Measurements from ENCODE around the gene ELAC2. TPM values are rescaled to one million over a fixed set of nuclear protein-coding genes. Genes with fewer than 3 reads are reported as not detected.

Gene ELAC2
- total and polyA plus RNA-seq, 2 of the 8 experiments (the other 6 are each of a cell fraction or from before 2014, with no cell fraction given), result 91.6 to 127 TPM

DNA sequence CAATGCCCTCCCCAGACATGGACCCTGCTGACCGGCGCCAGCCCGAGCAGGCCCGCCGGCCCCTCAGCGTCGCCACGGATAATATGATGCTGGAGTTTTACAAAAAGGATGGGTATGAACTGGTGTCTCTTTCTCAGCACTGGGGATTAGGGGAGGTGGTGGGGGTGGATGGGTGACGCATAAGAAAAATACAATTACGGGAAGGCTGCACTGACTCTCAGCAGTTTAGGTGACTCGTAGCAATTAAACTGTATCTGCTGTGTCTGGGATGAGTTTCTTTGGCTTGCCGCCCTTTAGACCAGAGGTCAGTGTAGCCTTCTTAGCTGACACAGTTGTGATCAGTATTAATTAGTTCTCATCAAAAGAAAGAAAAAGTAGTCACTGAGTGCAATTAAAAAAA lies 59.0 kb downstream of the ELAC2 start:
- Histone ChIP-seq H3K4me2 (ENCODE audit: insufficient read depth in 1 of 2, low read depth in 2 of 2, low read length in 2 of 2) (no peak overlapping the region), H3K23me2 (ENCODE audit: low read depth, low read length) (0 out of 2 replicates have a peak, but pooled peaks cover 2% of the 10 kb centered on the region), H4K91ac (replicated peaks; ENCODE audit: insufficient read length, low read length) (no peak overlapping the region), H3K18ac (ENCODE audit: extremely low read depth, low read length) (no peak overlapping the region), H4K20me1 (replicated peaks in 1 of 2; ENCODE audit: control insufficient read depth in 1 of 2, insufficient read depth in 2 of 2, low read length in 2 of 2) (no peaks in the 10 kb centered on the region), H3K4ac (replicated peaks; ENCODE audit: insufficient read length, low read depth, low read length) (no peak overlapping the region), H3K4me3 (ENCODE audit: extremely low read depth in 1 of 4, insufficient read depth in 2 of 4, low read depth in 3 of 4, low read length in 4 of 4) (no peak overlapping the region), H2BK12ac (ENCODE audit: low read depth, low read length) (no peak overlapping the region), H2BK5ac (ENCODE audit: low read depth, low read length) (no peak overlapping the region), H3K27me3 (replicated peaks in 1 of 4; ENCODE audit: control insufficient read depth in 3 of 4, extremely low read depth in 1 of 4, insufficient read depth in 3 of 4, low read length in 3 of 4) (no peaks in the 10 kb centered on the region), H3K9ac (replicated peaks in 1 of 4; ENCODE audit: extremely low read depth in 1 of 4, low read depth in 3 of 4, low read length in 3 of 4) (no peak overlapping the region), H2BK120ac (replicated peaks; ENCODE audit: low read depth, low read length) (no peak overlapping the region), H3K27ac (ENCODE audit: low read depth, low read length) (no peak overlapping the region), H3K14ac (ENCODE audit: insufficient read length) (no peak overlapping the region), H2BK15ac (ENCODE audit: low read length) (no peak overlapping the region), H3K79me2 (ENCODE audit: control insufficient read depth in 1 of 2, insufficient read depth in 2 of 2, low read length in 2 of 2) (no peaks in the 10 kb centered on the region), H2BK20ac (ENCODE audit: low read length) (no peak overlapping the region), H3K4me1 (replicated peaks in 1 of 4; ENCODE audit: control insufficient read depth in 3 of 4, insufficient read depth in 4 of 4, low read length in 3 of 4) (no peaks in the 10 kb centered on the region), H2AK5ac (ENCODE audit: low read depth, low read length) (no peak overlapping the region), H4K8ac (ENCODE audit: extremely low read depth, insufficient read depth, low read length) (no peak overlapping the region), H2AFZ (ENCODE audit: low read length) (no peak overlapping the region), H3K56ac (replicated peaks; ENCODE audit: insufficient read length, low read depth, low read length) (no peak overlapping the region), H3K36me3 (ENCODE audit: control insufficient read depth in 2 of 4, insufficient read depth in 4 of 4, low read length in 3 of 4) (peaks cover 0 to 29% (median 8%) of the 10 kb centered on the region in 4 experiments; a peak in 4 of 8 replicates), H3K79me1 (ENCODE audit: low read depth, low read length) (no peaks in the 10 kb centered on the region), H3K23ac (ENCODE audit: insufficient read length) (no peak overlapping the region), H4K5ac (ENCODE audit: insufficient read length, low read depth, low read length) (no peak overlapping the region), H3K9me3 (ENCODE audit: insufficient read depth in 2 of 2, low read depth in 1 of 2, low read length in 1 of 2) (no peaks in the 10 kb centered on the region)
- POLR2A ChIA-PET (ENCODE audit: partially characterized antibody), result interaction anchor here (0.6 kb wide), 1 partner anchor 892 kb away, joined by 3 read pairs; no protein-coding TSS in a partner anchor
- FAIRE-seq (no peak), DNase-seq (ENCODE audit: low read depth in 1 of 2, low spot score in 2 of 2) (no peak)
- TF ChIP-seq SP4 (IDR thresholded peaks at IDR 0.05; ENCODE audit: low read length), result no peak
- TF ChIP-seq POU5F1 (IDR thresholded peaks at IDR 0.05; ENCODE audit: low read depth, low read length), result no peak
- no peak for TF ChIP-seq RXRA (IDR thresholded peaks at IDR 0.05; ENCODE audit: insufficient read depth, low read depth, low read length)
- TF ChIP-seq GABPA (IDR thresholded peaks at IDR 0.05; ENCODE audit: borderline replicate concordance, insufficient read depth, low read length), result no peak
- TF ChIP-seq JUND (IDR thresholded peaks at IDR 0.05; ENCODE audit: low read length), result no peak
- TF ChIP-seq EZH2 (IDR thresholded peaks at IDR 0.05; ENCODE audit: low read depth, low read length, severe bottlenecking), result no peak
- CTCF ChIA-PET (ENCODE audit: partially characterized antibody), result no interaction called here
- WGBS, 2 experiments (ENCODE audit: extremely low coverage in 1 of 2, insufficient coverage in 1 of 2, insufficient read length in 1 of 2, insufficient replicate concordance in 2 of 2, low coverage in 1 of 2, low lambda C conversion rate in 2 of 2, missing lambda C conversion rate in 1 of 2), result 98% methylated on average over 12 of the region's 12 CpGs; no CpG with 5 or more reads in 1 of the 2 experiments

Data from H1 (cell line).